ENCODE data around the gene ANKRD29.

The ANKRD29 gene

DNA sequence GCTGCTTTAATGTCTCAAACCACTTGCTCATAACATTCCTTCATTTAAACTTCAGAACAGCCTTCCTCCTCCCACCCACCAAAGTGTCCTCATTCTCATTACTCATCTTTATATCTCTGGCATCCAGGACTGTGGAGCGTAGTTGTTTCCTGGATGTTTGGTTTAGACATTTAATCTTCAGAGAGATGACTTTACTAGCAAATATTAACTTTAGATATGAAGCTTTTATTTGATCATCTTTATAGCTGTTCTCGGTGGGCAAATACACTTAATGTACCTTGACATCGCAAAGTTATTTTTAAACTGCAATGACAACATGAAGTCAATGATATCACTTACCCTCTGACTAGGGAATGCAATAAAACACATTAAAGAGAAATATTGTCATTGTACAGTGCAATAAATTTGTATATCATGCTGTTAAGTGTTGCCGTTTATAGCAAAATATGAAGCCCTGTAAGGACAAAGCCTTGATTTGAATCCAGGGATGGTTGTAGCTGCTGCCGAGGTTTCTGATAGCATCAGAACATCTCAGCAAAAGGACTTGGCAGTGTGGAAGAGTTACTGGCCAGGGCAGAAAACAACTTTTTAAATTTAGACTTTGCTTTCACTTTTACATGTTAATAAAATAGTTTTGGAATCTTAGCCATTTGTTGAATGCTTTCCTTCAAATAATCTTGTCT is 21.9 kb upstream of the ANKRD29 start:
- no peak for DNase-seq (ENCODE audit: low spot score)

GRCh38 chr18:23683671-23684070 is 21.0 kb upstream of the ANKRD29 start:
- DNase-seq (ENCODE audit: low spot score) = no peak

- DNase-seq (ENCODE audit: low spot score) = no peak
Observed at GRCh38 chr18:23683155-23683554, 20.4 kb upstream of the ANKRD29 start.

DNA sequence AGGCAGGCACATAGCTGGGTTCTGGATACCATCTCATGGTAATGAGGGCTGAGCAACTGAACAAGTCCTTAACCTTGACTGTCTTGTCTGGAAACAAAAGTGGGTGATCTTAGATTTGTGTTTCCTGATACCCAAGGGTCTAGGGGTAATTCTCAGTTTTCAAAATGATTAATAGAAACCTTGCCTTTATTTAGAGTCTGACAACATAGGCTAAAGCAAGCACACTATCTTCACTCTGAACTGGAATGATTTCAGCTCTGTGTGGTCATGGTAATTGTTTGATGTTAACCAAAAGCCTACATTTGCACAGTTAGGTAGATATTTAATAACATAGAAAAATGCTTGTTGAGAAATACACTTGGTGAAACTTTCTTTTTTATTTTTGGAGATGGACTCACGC is 19.8 kb upstream of the ANKRD29 start:
- no peak for DNase-seq (ENCODE audit: low spot score)

- no peak for DNase-seq (ENCODE audit: low spot score)
Observed at GRCh38 chr18:23682045-23682444, 19.3 kb upstream of the ANKRD29 start.

GRCh38 chr18:23675896-23676295 is 13.2 kb upstream of the ANKRD29 start:
- DNase-seq (ENCODE audit: low spot score) = no peak

- no peak for DNase-seq (ENCODE audit: low spot score)
Observed at GRCh38 chr18:23675236-23675635, 12.5 kb upstream of the ANKRD29 start.

- DNase-seq (ENCODE audit: low spot score) = no peak
Observed at GRCh38 chr18:23673725-23674124, 11.0 kb upstream of the ANKRD29 start.

- no peak for DNase-seq (ENCODE audit: low spot score)
Observed at GRCh38 chr18:23671564-23671963, 8.9 kb upstream of the ANKRD29 start.

- no peak for DNase-seq (ENCODE audit: low spot score)
Observed at GRCh38 chr18:23669804-23670405, 7.2 kb upstream of the ANKRD29 start.

DNA sequence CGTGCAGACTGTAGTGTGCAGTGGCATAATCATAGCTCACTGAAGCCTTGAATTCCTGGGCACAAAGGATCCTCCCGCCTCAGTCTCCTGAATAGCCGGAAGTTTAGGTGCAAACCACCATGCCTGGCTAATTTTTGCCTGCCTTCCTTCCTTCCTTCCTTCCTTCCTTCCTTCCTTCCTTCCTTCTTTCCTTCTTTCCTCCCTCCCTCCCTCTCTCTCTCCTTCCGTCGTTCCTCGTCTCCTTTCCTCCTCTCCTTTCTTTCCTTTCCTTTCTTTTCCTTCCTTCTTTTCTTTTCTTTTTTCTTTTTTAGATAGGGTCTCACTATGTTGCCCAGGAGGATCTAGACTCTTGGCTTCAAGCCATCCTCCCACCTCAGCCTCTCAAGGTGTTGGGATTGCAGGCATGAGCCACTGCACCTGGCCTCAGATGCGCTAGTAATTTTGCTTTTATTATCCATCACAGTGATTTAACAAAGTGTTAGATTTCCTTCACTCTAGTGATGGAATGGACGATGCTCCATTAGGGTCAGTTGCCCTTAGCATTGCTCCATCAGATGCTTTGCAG is 6.6 kb upstream of the ANKRD29 start:
- no peak for DNase-seq (ENCODE audit: low spot score)

DNA sequence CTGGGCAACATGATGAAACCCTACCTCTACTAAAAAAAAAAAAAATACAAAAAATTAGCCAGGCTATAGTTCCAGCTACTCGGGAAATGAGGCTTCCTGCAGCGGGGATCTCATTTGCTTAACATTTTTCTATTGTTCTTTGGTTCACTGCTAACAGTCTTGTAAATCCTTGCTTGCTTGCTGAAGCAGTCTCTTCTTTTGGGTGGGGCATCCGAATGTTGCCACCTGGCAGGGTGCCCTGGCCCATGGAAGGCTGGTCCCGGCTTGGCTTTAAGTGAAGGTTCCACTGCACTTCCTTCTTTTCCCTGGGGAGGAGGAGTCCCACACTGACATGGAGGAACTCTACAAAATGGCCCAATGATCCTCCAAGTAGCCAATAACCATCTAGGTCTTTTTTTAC is 6.0 kb upstream of the ANKRD29 start:
- peak; percentile 46 for DNase-seq (ENCODE audit: low spot score)

DNA sequence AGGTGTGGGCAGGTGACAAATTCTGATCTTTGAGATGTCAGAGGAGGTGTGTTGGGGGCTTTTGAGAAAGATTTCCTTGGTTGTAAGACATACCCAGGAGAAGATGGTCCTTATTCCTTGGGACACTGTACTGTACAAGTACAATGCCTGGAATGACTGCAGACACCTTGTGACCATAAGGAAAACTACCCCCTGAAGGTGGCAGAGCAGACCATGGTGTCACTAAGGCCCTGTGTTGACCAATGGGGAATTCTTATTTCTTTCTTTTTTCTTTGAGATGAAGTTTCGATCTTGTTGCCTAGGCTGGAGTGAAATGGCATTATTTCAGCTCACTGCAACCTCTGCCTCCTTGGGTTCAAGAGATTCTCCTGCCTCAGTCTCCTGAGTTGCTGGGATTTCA is 4.4 kb upstream of the ANKRD29 start:
- no peak for DNase-seq (ENCODE audit: low spot score)

DNA sequence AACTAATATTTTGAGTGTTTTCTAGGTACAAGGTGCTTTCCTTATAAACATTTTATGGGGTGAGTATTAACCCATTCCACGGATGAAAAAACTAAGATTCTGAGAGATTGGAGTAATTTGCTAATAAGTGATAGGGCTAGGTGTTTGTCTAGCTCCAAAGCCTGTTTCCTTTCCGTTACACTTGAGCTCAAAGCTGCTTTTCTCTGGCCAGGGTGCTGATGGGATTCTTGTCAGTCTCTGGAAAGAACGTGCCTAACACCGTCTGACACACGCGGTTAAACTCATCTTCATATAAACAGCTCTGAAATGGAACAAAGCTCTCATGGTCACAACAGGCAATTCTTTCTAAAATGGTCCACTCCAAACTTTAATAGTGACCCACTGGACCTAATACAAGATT is 2.0 kb upstream of the ANKRD29 start:
- no peak for DNase-seq (ENCODE audit: low spot score)

GRCh38 chr18:23661735-23662308 is 889 bp downstream of the ANKRD29 start:
- no peak for DNase-seq (ENCODE audit: low spot score)

GRCh38 chr18:23658285-23658684 is 4.4 kb downstream of the ANKRD29 start:
- no peak for DNase-seq (ENCODE audit: low spot score)

DNA sequence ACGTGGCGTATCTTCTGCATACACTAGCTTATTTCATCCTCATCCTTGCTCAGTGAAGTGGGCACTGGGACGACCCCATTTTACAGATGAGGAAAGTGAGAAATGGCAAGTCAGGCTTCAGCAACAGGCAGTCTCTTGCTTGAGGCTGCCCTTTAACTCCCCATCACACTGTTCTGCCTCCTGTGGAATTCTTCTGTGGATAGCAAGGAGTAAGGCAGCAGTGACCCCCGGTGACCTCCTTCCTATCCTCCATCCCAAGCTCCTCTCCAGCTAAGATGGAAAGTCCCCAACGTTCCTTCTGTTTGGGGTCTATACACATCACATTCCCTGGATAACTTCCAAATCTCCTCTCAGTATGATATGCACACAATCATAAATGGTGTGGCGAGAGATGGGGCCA is 10.5 kb downstream of the ANKRD29 start:
- DNase-seq (ENCODE audit: low spot score) = no peak

DNA sequence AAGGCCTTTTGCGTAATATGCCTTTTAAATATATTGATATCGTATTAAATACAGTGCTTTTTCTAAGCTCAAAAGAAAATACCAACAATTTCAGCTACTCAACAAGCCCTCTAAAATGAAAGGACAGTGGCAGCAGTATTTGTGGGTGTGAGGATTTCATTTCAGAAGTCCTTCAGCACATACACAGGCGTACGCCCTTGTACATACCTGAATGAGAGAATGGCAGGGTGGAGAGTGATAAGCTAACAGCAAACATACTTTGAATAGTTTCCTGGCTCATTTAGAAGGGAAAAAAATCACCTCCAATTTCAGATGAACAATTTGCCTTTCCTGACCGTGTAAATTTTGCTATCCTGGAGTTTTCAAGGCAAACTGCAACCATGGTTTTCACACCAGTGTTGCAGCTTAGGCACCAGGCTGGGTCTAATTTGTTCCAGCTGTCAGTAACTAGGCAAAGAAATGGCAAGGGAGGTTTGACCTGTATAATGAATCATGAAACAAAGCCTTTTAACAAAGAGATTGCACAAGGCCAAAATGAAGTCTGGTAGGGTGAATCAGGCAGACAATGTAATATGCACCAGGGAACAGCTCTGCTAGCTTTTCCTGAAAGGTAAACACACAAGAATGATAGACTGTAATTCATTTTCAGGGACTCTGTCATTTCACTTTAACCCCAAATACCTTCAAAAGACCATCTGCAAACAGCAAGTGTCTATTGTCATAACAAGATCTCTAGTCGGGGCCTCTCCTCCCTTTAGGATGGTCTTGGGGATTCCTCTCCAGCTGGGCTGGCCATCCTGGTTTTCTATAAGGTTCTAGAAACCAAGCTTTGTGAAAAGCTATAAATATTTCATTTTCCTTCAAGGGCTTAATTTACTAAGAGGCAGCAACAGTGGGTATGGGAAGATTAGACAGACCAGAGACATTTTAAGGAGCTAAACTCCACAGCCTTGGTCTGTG is 11.5 kb downstream of the ANKRD29 start:
- DNase-seq (ENCODE audit: low spot score) = no peak

- DNase-seq (ENCODE audit: low spot score) = no peak
Observed at GRCh38 chr18:23648940-23649607, 13.6 kb downstream of the ANKRD29 start.

- DNase-seq (ENCODE audit: low spot score) = no peak
Observed at GRCh38 chr18:23648456-23648855, 14.3 kb downstream of the ANKRD29 start.

DNA sequence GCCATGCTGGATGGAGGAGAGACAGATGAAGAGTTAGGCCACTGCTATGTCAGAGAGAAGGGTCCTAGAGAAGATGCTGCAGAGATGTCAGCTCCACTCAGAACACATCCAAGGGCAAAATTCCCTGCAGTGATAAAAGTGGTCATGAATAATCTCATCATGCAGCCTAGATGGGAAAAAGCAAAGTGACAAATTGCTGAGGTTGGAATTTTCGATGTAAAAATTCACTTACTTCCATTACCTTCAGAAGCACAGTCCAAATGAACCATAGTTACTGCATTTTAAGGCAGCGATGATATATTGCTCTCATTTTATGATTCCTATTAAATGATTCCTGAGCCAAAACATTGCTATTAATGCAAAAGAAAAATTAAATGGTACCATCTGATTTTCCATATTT is 16.4 kb downstream of the ANKRD29 start:
- no peak for DNase-seq (ENCODE audit: low spot score)

Data from iPS-NIHi11 (cell line).